A549 treated with Mapracorat at 1 μM for 4 hours (cell line): ENCODE measurements around the gene ZSCAN18. TPM values are rescaled to one million over a fixed set of nuclear protein-coding genes. Genes with fewer than 3 reads are reported as not detected.

Experiments
- total RNA-seq: library from RNA; stranded (reverse); fragments of 200-300 nt; extraction: Qiagen RNA extraction; gene quantifications from 5 replicates; pipeline ENCODE4 v1.2.3, GENCODE V29; 2022

Gene ZSCAN18
- 2.2 to 5.8 TPM (median 2.4 TPM) in 5 replicates for total RNA-seq

GRCh38 chr19:58097781-58098681, at the start of gene ZSCAN18:
ZSCAN18 (minus strand) TSS chr19:58098231; CDS start chr19:58090267, 7,964 bp downstream.

GRCh38 chr19:58059003-58059670, 38.9 kb downstream of the ZSCAN18 start, which contains the start of gene ZNF135:
ZNF135 (plus strand) TSS chr19:58059282; CDS start chr19:58060003, 721 bp downstream.

Other genes with a start within 250 kb of the ZSCAN18 start
- gene ZNF587, start 248.4 kb downstream of the ZSCAN18 start, total RNA-seq: 4.5 to 8.3 TPM (median 6.6 TPM) in 5 replicates
- gene ZNF814, start 209.2 kb downstream of the ZSCAN18 start, total RNA-seq: 1.2 to 3.1 TPM (median 2.4 TPM) in 5 replicates
- gene ZNF417, start 181.6 kb downstream of the ZSCAN18 start, total RNA-seq: 2.6 to 4.1 TPM (median 3.2 TPM) in 5 replicates
- gene ZNF418, start 162.8 kb downstream of the ZSCAN18 start, total RNA-seq: 0.52 to 1.7 TPM (median 1.1 TPM) in 5 replicates
- gene ZNF256, start 150.5 kb downstream of the ZSCAN18 start, total RNA-seq: 0.85 to 1.4 TPM (median 1.1 TPM) in 5 replicates
- not detected in 5 replicates for gene C19orf18, start 123.7 kb downstream of the ZSCAN18 start, total RNA-seq
- gene ZNF606, start 95.4 kb downstream of the ZSCAN18 start, total RNA-seq: 1.5 to 3.0 TPM (median 2.2 TPM) in 5 replicates
- not detected in 5 replicates for gene ZSCAN1, start 64.2 kb downstream of the ZSCAN18 start, total RNA-seq
- gene ZNF135, start 38.9 kb downstream of the ZSCAN18 start, total RNA-seq: not detected in 5 replicates
- 2.5 to 3.1 TPM (median 2.8 TPM) in 5 replicates for gene ZNF329, start 52.6 kb upstream of the ZSCAN18 start, total RNA-seq
- gene ZNF274, start 84.8 kb upstream of the ZSCAN18 start, total RNA-seq: 11.6 to 15.2 TPM (median 12.8 TPM) in 5 replicates
- 15.5 to 24.6 TPM (median 17.5 TPM) in 5 replicates for gene ZNF544, start 130.7 kb upstream of the ZSCAN18 start, total RNA-seq
- 0.80 to 1.2 TPM (median 0.93 TPM) in 5 replicates for gene ZNF8, start 180.7 kb upstream of the ZSCAN18 start, total RNA-seq
- gene ERVK3-1, start 207.1 kb upstream of the ZSCAN18 start, total RNA-seq: 84.3 to 105 TPM (median 89.0 TPM) in 5 replicates
- gene ZSCAN22, start 228.8 kb upstream of the ZSCAN18 start, total RNA-seq: 2.1 to 3.0 TPM (median 2.4 TPM) in 5 replicates